HepG2 (cell line): Measurements from ENCODE around the gene RALB. TPM values are rescaled to one million over a fixed set of nuclear protein-coding genes. Genes with fewer than 3 reads are reported as not detected.
A peak's percentile ranks its signal among the peaks of the same experiment; 100 is the strongest.

Source experiments
- ASH2L ChIP-seq: fragments of 300-600, 200-600 bp; sonication (generic); IDR thresholded peaks from 2 replicates; pipeline ENCODE4 v1.7.0; 2017; ENCODE audit warnings: low read depth, mild to moderate bottlenecking, moderate library complexity, mixed read lengths, low read length; ENCODE audit not compliant: insufficient read length
- CREM ChIP-seq, 2 experiments: sonication (generic) in 1 of 2; formaldehyde crosslinking in 1 of 2; IDR thresholded peaks; 2 replicates each; pipeline versions ENCODE4 v1.4.0 to v1.6.1; 2016 to 2020; ENCODE audit warnings: antibody characterized with exemption in 1 of 2, mild to moderate bottlenecking in 1 of 2, missing genetic modification reagents in 1 of 2
- FOXO1 ChIP-seq: sonication (generic); formaldehyde crosslinking; IDR thresholded peaks from 2 replicates; pipeline ENCODE4 v1.4.0; 2020; ENCODE audit warnings: missing genetic modification reagents
- HMGXB3 ChIP-seq: sonication (generic); formaldehyde crosslinking; IDR thresholded peaks from 2 replicates; pipeline ENCODE4 v1.4.0; 2020; ENCODE audit warnings: missing genetic modification reagents, borderline replicate concordance
- MATR3 ChIP-seq: sonication (generic); formaldehyde crosslinking; IDR thresholded peaks from 2 replicates; pipeline ENCODE4 v1.4.0; 2020; ENCODE audit warnings: missing genetic modification reagents
- MTA1 ChIP-seq: sonication (generic); formaldehyde crosslinking; IDR thresholded peaks from 2 replicates; pipeline ENCODE4 v1.4.0; 2020; ENCODE audit warnings: missing genetic modification reagents, mild to moderate bottlenecking, borderline replicate concordance
- NCOA5 ChIP-seq: sonication (generic); formaldehyde crosslinking; IDR thresholded peaks from 2 replicates; pipeline ENCODE4 v1.4.0; 2020; ENCODE audit warnings: missing genetic modification reagents
- POLR2AphosphoS2 ChIP-seq: IDR thresholded peaks from 2 replicates; pipeline ENCODE4 v1.6.1; 2011; ENCODE audit warnings: low read depth, low read length, improper control_type of control experiment
- SOX6 ChIP-seq, 2 experiments: fragments of 450-650 bp in 1 of 2; sonication (generic) in 1 of 2; formaldehyde crosslinking in 1 of 2; IDR thresholded peaks; 2 replicates each; pipeline versions ENCODE4 v1.4.0 to v1.6.1; 2017 to 2020; ENCODE audit warnings: antibody characterized with exemption in 1 of 2, mild to moderate bottlenecking in 1 of 2, missing genetic modification reagents in 1 of 2
- XBP1 ChIP-seq: sonication (generic); formaldehyde crosslinking; IDR thresholded peaks from 2 replicates; pipeline ENCODE4 v1.5.0; 2020; ENCODE audit warnings: missing genetic modification reagents
- ZC3H4 ChIP-seq: sonication (generic); formaldehyde crosslinking; IDR thresholded peaks from 2 replicates; pipeline ENCODE4 v1.4.0; 2020; ENCODE audit warnings: missing genetic modification reagents, borderline replicate concordance
- ZNF234 ChIP-seq: sonication (generic); formaldehyde crosslinking; conservative IDR thresholded peaks from 2 replicates; pipeline ENCODE4 v1.5.1; 2020; ENCODE audit warnings: mild to moderate bottlenecking, missing genetic modification reagents
- ZNF292 ChIP-seq: sonication (generic); formaldehyde crosslinking; IDR thresholded peaks from 2 replicates; pipeline ENCODE4 v1.8.1; 2022; ENCODE audit warnings: mild to moderate bottlenecking, low read depth, missing genetic modification reagents, borderline replicate concordance
- ZNF33A ChIP-seq: sonication (generic); formaldehyde crosslinking; IDR thresholded peaks from 2 replicates; pipeline ENCODE4 v1.5.1; 2020; ENCODE audit warnings: missing genetic modification reagents, mild to moderate bottlenecking, moderate library complexity, borderline replicate concordance
- ZNF781 ChIP-seq: sonication (generic); formaldehyde crosslinking; IDR thresholded peaks from 2 replicates; pipeline ENCODE4 v1.5.1; 2020; ENCODE audit warnings: borderline replicate concordance, mild to moderate bottlenecking, missing genetic modification reagents; ENCODE audit errors: not compliant biosample characterization
- ZNF788 ChIP-seq: sonication (generic); formaldehyde crosslinking; IDR thresholded peaks from 2 replicates; pipeline ENCODE4 v1.5.0; 2020; ENCODE audit warnings: mild to moderate bottlenecking, missing genetic modification reagents, borderline replicate concordance
- polyA plus RNA-seq, 8 experiments: library from polyadenylated mRNA; depleted of rRNA in 3 of 8; stranded (reverse) in 7 of 8; unstranded in 1 of 8; fragments of >200 nt; fragmentation: Illumina TruSeq in 4 of 8; extraction: Trizol in 4 of 8; gene quantifications; 2 replicates each; pipeline versions ENCODE4 v1.2.1 to v1.2.3, GENCODE V29; 2011 to 2016; ENCODE audit warnings: low read depth in 4 of 8, missing spikeins in 1 of 8, mixed read lengths in 1 of 8; ENCODE audit not compliant: insufficient read depth in 1 of 8
- total RNA-seq, 5 experiments: library from RNA; depleted of rRNA; stranded (reverse); fragments of >200 nt; fragmentation: Illumina TruSeq; extraction: Trizol; gene quantifications; 2 replicates each; pipeline ENCODE4 v1.2.3, GENCODE V29; 2016; ENCODE audit warnings: low read depth in 1 of 5
- TF ChIP-seq, protein P1 (sequence below): sonication (generic); formaldehyde crosslinking; conservative IDR thresholded peaks from 2 replicates; pipeline ENCODE4 v1.4.0; 2020; ENCODE audit warnings: missing genetic modification reagents
- TF ChIP-seq, protein P2 (sequence below): sonication (generic); formaldehyde crosslinking; IDR thresholded peaks from 2 replicates; pipeline ENCODE4 v1.8.1; 2022; ENCODE audit warnings: mild to moderate bottlenecking, missing genetic modification reagents

Gene RALB
- total and polyA plus RNA-seq, 2 of the 13 experiments (the other 11 are each of a cell fraction or from before 2014, with no cell fraction given) = 37.8 to 43.2 TPM

DNA sequence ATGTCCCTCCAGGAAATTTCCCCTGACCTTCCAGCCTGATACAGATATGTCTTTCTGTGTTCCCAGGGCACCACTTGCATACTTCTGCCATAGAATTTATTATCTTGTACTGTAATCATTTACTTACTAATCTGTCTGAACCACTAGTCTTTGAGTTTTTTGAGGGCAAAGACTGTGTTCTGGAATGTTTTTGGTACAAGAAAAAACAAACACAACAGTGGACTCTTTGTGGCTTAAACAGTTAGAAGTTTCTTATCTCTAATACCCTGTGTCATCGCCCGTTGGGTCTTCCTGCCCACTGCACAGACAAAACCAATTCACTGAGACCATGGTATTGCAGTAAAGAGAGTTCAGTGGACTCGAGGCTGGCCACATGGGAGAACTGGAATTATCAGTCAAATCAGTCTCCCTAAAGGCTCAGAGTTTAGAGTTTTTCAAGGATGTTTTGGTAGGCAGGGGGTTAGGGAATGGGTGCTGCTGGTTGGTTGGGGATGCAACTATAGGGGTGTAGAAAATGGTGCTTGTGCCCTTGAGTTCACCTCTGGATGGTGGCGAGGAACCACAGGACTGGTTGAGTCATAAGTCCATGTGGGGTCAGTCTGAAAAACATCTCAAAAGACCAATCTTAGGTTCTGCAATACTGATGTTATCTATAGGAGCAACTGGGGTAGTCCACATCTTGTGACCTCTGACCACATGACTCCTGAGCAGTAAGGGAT lies 20.3 kb downstream of the RALB start (continued):
- TF ChIP-seq CREM (IDR thresholded peaks at IDR 0.05) = peak; percentile 79
- TF ChIP-seq CREM (CRISPR knock-in tag; IDR thresholded peaks at IDR 0.05) = no peak
- TF ChIP-seq ZC3H4 = no peak
- TF ChIP-seq MTA1 = no peak
- TF ChIP-seq ZNF33A = no peak
- peak; percentile 87 for TF ChIP-seq ASH2L
- TF ChIP-seq SOX6 (IDR thresholded peaks at IDR 0.05) = no peak
- TF ChIP-seq SOX6 (CRISPR knock-in tag; IDR thresholded peaks at IDR 0.05) = peak; percentile 90
- TF ChIP-seq ZNF292 (CRISPR knock-in tag) = no peak
- no peak for TF ChIP-seq NCOA5 (CRISPR knock-in tag)
- TF ChIP-seq MATR3 = no peak
- TF ChIP-seq, protein P1, sequence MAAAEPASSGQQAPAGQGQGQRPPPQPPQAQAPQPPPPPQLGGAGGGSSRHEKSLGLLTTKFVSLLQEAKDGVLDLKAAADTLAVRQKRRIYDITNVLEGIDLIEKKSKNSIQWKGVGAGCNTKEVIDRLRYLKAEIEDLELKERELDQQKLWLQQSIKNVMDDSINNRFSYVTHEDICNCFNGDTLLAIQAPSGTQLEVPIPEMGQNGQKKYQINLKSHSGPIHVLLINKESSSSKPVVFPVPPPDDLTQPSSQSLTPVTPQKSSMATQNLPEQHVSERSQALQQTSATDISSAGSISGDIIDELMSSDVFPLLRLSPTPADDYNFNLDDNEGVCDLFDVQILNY (CRISPR knock-in tag) = no peak
- TF ChIP-seq FOXO1 = peak; percentile 68; the same call in 1 of the 2 replicates
- TF ChIP-seq ZNF234 (CRISPR knock-in tag) = no peak
- TF ChIP-seq HMGXB3 = 0 out of 2 replicates have a peak, but pooled peaks have one; percentile 65
- TF ChIP-seq, protein P2, sequence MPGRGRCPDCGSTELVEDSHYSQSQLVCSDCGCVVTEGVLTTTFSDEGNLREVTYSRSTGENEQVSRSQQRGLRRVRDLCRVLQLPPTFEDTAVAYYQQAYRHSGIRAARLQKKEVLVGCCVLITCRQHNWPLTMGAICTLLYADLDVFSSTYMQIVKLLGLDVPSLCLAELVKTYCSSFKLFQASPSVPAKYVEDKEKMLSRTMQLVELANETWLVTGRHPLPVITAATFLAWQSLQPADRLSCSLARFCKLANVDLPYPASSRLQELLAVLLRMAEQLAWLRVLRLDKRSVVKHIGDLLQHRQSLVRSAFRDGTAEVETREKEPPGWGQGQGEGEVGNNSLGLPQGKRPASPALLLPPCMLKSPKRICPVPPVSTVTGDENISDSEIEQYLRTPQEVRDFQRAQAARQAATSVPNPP (CRISPR knock-in tag) = no peak
- peak; percentile 80 for TF ChIP-seq ZNF781 (CRISPR knock-in tag)
- no peak for TF ChIP-seq POLR2AphosphoS2
- TF ChIP-seq XBP1 = no peak
- TF ChIP-seq ZNF788 (CRISPR knock-in tag) = peak; percentile 81; the same call in 1 of the 2 replicates
